CD4-positive, CD25-positive, alpha-beta regulatory T cell (primary cell): ENCODE data around the gene KTN1. TPM values are rescaled to one million over a fixed set of nuclear protein-coding genes. Genes with fewer than 3 reads are reported as not detected.

Experiments
- ATAC-seq, 2 donors: fragments of 150-1000 bp; cut with Tn5 transposase; one replicate each; pipeline ENCODE4 v1.10.0; 2021; ENCODE audit warnings: low read depth in 2 of 2, moderate number of reproducible peaks in 2 of 2, moderate library complexity in 1 of 2
- DNase-seq, 3 donors: peaks; one replicate each; pipeline versions ENCODE4 v3.0.0 to v3.0.0-alpha.2; 2012 to 2022; ENCODE audit warnings: mixed read lengths in 1 of 3
- H3K27ac ChIP-seq: one replicate; pipeline ENCODE4 v1.7.0; 2013; ENCODE audit warnings: mild to moderate bottlenecking, low read length; ENCODE audit not compliant: insufficient read depth, poor library complexity, severe bottlenecking
- H3K27me3 ChIP-seq: one replicate; pipeline ENCODE4 v1.7.0; 2013; ENCODE audit warnings: low read length; ENCODE audit not compliant: control insufficient read depth, insufficient read depth
- H3K36me3 ChIP-seq: one replicate; pipeline ENCODE4 v1.7.0; 2013; ENCODE audit warnings: mild to moderate bottlenecking, low read length, moderate library complexity; ENCODE audit not compliant: control insufficient read depth, insufficient read depth
- H3K4me1 ChIP-seq: 2 replicates; pipeline ENCODE4 v1.7.0; 2013; ENCODE audit warnings: mild to moderate bottlenecking, low read length; ENCODE audit not compliant: insufficient read depth, control insufficient read depth, poor library complexity, severe bottlenecking
- H3K4me3 ChIP-seq: one replicate; pipeline ENCODE4 v1.7.0; 2013; ENCODE audit warnings: low read depth, mild to moderate bottlenecking, low read length, moderate library complexity
- H3K9me3 ChIP-seq, 2 experiments: 1 replicate in 1 of 2; 2 replicates in 1 of 2; pipeline ENCODE4 v1.7.0; 2013; ENCODE audit warnings: low read length in 2 of 2, mild to moderate bottlenecking in 1 of 2, moderate library complexity in 1 of 2; ENCODE audit not compliant: control insufficient read depth in 2 of 2
- H3K27ac Mint-ChIP-seq, 3 donors: one replicate each; pipeline ENCODE4 v1.8.0; 2020 to 2022; ENCODE audit warnings: mild to moderate bottlenecking in 3 of 3, mixed read lengths in 3 of 3, moderate library complexity in 2 of 3
- H3K27me3 Mint-ChIP-seq: one replicate; pipeline ENCODE4 v1.8.0; 2022; ENCODE audit warnings: mild to moderate bottlenecking, mixed read lengths
- H3K36me3 Mint-ChIP-seq: one replicate; pipeline ENCODE4 v1.8.0; 2020; ENCODE audit warnings: mixed read lengths
- H3K4me1 Mint-ChIP-seq, 4 donors: one replicate each; pipeline ENCODE4 v1.8.0; 2020 to 2022; ENCODE audit warnings: mixed read lengths in 4 of 4, mild to moderate bottlenecking in 1 of 4
- H3K4me3 Mint-ChIP-seq, 4 donors: one replicate each; pipeline ENCODE4 v1.8.0; 2020 to 2022; ENCODE audit warnings: mild to moderate bottlenecking in 4 of 4, mixed read lengths in 4 of 4, moderate library complexity in 3 of 4
- H3K9me3 Mint-ChIP-seq, 7 donors: one replicate each; pipeline ENCODE4 v1.8.0; 2020 to 2022; ENCODE audit warnings: mixed read lengths in 7 of 7, mild to moderate bottlenecking in 3 of 7, moderate library complexity in 2 of 7
- polyA plus RNA-seq, 4 donors: library from polyadenylated mRNA; unstranded; fragments of 300-500 nt; fragmentation: Illumina TruSeq; gene quantifications; one replicate each; pipeline ENCODE4 v1.2.3, GENCODE V29; 2021
- total RNA-seq: library from RNA; stranded (reverse); gene quantifications from one replicate; pipeline ENCODE4 v1.2.3, GENCODE V29; 2022

Gene KTN1
- total and polyA plus RNA-seq, 5 donors from 2014 or later: 6.9 to 86.5 (median 19.0) TPM

DNA sequence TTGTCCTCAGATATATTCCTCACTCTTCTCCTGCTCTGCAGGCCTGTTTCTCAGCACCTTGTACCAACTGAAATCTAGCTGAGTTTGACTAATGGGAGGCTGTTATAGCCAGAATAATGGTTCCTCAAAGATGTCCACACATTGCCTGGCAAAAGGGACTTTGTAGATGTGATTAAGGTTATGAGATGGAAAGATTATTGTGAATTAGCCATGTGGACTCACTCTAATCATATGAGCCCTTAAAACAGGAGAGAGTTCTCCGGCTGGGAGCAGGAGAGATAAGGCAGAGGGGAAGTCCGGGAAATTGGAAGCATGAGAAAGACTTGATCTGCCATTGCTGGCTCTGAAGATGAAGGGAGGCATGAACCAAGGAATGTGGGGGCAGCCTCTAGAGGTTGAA lies 40.0 kb upstream of the KTN1 start:
- Histone ChIP-seq H3K27ac (no peak overlapping the region), H3K36me3 (no peaks in the 10 kb centered on the region), H3K9me3 (peaks cover 2 to 6% of the 10 kb centered on the region in 2 experiments), H3K4me1 (no peaks in the 10 kb centered on the region), H3K4me3 (no peak overlapping the region), H3K27me3 (no peaks in the 10 kb centered on the region)
- Mint-ChIP-seq H3K4me1 (peaks cover 0 to 6% (median 0%) of the 10 kb centered on the region in 4 donors), H3K36me3 (no peaks in the 10 kb centered on the region), H3K4me3 (no peak overlapping the region), H3K27me3 (peaks cover 23% of the 10 kb centered on the region), H3K9me3 (peaks cover 0 to 14% (median 2%) of the 10 kb centered on the region in 7 donors), H3K27ac (no peak overlapping the region)
- no peak for DNase-seq
- ATAC-seq: no peak

DNA sequence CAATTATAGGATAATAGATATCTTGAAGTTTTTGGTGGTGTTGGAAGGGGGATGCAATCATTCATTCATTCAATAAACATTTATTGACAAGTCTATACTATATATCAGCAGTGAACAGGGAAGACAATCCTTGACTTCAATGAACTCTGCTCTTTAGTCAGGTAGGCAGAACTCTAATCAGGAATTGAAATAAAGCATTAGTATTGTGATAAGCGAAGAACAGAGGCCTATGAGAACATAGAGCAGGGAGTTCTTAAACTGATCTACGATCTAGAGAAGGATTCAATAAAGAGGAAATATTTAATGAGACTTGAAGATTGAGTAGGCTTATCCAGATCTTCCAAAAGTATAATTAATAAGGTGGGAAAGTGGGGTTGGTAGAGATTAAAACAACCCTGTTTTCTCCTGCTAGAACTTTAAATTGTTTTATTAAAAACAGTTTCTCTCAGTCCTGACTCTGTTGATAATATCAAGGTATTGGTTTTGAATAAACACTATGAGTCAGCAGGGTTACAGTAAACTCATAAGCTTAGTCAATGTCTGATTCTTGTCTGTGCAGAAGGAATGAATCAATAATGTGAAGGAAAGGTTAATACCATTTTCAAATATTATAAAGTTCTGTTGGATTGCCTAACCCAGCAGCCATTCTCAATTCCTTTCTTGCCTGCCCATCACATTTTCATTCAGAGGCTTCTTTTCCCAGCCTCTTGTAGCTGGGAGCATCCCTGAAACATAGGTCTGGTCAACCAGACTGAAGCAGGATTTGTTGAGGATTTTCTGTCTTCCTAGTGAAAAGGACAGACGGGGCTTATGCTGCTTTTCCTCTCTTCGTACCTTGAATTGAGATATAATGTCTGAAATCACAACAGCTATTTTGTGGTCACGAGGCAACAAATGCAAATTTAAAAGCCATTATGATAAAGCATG lies 38.9 kb upstream of the KTN1 start:
- no peak overlapping the region for H3K27ac Mint-ChIP-seq
- H3K4me1 Mint-ChIP-seq: peaks cover 0 to 6% (median 0%) of the 10 kb centered on the region in 4 donors
- no peak overlapping the region for H3K4me3 Mint-ChIP-seq
- H3K36me3 Mint-ChIP-seq: no peaks in the 10 kb centered on the region
- no peaks in the 10 kb centered on the region for H3K36me3 ChIP-seq
- H3K27me3 ChIP-seq: no peaks in the 10 kb centered on the region
- no peak for ATAC-seq
- no peak overlapping the region for H3K27ac ChIP-seq
- peaks cover 25% of the 10 kb centered on the region for H3K27me3 Mint-ChIP-seq
- H3K4me3 ChIP-seq: no peak overlapping the region
- DNase-seq: no peak
- H3K9me3 ChIP-seq: peaks cover 2 to 6% of the 10 kb centered on the region in 2 experiments
- H3K4me1 ChIP-seq: no peaks in the 10 kb centered on the region
- peaks cover 0 to 11% (median 2%) of the 10 kb centered on the region in 7 donors for H3K9me3 Mint-ChIP-seq

DNA sequence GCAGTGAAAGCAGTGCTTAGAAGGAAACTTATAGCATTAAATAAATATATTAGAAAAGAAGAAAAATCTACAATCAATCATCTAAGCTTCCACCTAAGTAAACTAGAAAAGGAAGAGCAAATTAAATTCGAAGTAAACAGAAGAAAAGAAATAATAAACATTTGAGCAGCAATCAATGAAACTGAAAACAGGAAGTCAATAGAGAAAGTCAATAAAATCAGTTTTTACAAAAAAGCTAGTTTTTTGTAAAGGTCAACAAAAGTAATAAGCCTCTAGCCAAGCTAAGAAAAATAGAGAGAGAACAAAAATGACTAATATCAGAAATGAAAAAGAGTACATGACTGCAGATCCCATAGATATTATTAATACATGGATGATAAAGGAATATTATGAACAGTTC lies 34.2 kb upstream of the KTN1 start:
- Histone ChIP-seq H3K27ac (no peak overlapping the region), H3K9me3 (peaks cover 0 to 2% of the 10 kb centered on the region in 2 experiments), H3K27me3 (no peaks in the 10 kb centered on the region), H3K36me3 (no peaks in the 10 kb centered on the region), H3K4me1 (no peaks in the 10 kb centered on the region), H3K4me3 (no peak overlapping the region)
- peaks cover 0 to 2% (median 0%) of the 10 kb centered on the region in 7 donors for H3K9me3 Mint-ChIP-seq
- H3K4me3 Mint-ChIP-seq: no peak overlapping the region
- DNase-seq (no peak), ATAC-seq (no peak)
- H3K4me1 Mint-ChIP-seq: peaks cover 0 to 6% (median 2%) of the 10 kb centered on the region in 4 donors
- no peak overlapping the region for H3K27ac Mint-ChIP-seq
- no peaks in the 10 kb centered on the region for H3K36me3 Mint-ChIP-seq
- H3K27me3 Mint-ChIP-seq: peaks cover 23% of the 10 kb centered on the region

GRCh38 chr14:55546212-55546874 lies 33.7 kb upstream of the KTN1 start:
- peaks cover 0 to 2% of the 10 kb centered on the region in 2 experiments for H3K9me3 ChIP-seq
- Mint-ChIP-seq H3K36me3 (no peaks in the 10 kb centered on the region), H3K9me3 (peaks cover 0 to 2% (median 0%) of the 10 kb centered on the region in 7 donors), H3K4me3 (no peak overlapping the region), H3K27ac (no peak overlapping the region), H3K4me1 (peaks cover 0 to 6% (median 2%) of the 10 kb centered on the region in 4 donors), H3K27me3 (peaks cover 23% of the 10 kb centered on the region)
- H3K27ac ChIP-seq: no peak overlapping the region
- no peaks in the 10 kb centered on the region for H3K27me3 ChIP-seq
- ATAC-seq (no peak), DNase-seq (no peak)
- no peaks in the 10 kb centered on the region for H3K4me1 ChIP-seq
- H3K36me3 ChIP-seq: no peaks in the 10 kb centered on the region
- H3K4me3 ChIP-seq: no peak overlapping the region

GRCh38 chr14:55547650-55548315 lies 32.2 kb upstream of the KTN1 start:
- Histone ChIP-seq H3K4me3 (no peak overlapping the region), H3K27ac (no peak overlapping the region), H3K4me1 (no peaks in the 10 kb centered on the region), H3K9me3 (peaks cover 0 to 2% of the 10 kb centered on the region in 2 experiments), H3K36me3 (no peaks in the 10 kb centered on the region), H3K27me3 (no peaks in the 10 kb centered on the region)
- peaks cover 0 to 2% (median 0%) of the 10 kb centered on the region in 7 donors for H3K9me3 Mint-ChIP-seq
- H3K27ac Mint-ChIP-seq: no peak overlapping the region
- H3K4me3 Mint-ChIP-seq: no peak overlapping the region
- no peak for DNase-seq
- H3K27me3 Mint-ChIP-seq: peaks cover 17% of the 10 kb centered on the region
- ATAC-seq: no peak
- peaks cover 0 to 4% (median 0%) of the 10 kb centered on the region in 4 donors for H3K4me1 Mint-ChIP-seq
- H3K36me3 Mint-ChIP-seq: no peaks in the 10 kb centered on the region

DNA sequence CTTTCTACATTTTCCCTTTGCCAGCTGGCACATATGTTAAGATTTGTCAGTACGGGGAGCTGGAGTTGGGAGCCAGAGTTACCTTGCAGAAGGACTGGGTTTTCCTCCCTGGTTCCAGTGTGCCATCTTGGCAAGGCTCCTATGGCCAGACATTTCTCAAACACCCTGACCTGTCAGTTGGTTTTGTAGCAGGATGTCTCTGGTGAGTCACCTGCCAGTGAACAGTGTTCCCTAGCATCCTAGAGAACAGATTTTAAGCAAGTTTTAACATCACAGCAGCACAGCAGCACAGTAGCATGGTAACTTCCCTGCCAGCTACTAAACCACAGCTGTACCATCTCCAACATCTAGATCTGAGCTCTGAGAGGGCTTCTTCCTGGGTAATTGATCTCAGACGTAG lies 26.2 kb upstream of the KTN1 start:
- H3K9me3 Mint-ChIP-seq: peaks cover 0 to 8% (median 2%) of the 10 kb centered on the region in 7 donors
- DNase-seq (no peak), ATAC-seq (no peak)
- Histone ChIP-seq H3K4me3 (no peak overlapping the region), H3K36me3 (no peaks in the 10 kb centered on the region), H3K9me3 (peaks cover 0 to 5% of the 10 kb centered on the region in 2 experiments), H3K27me3 (no peaks in the 10 kb centered on the region), H3K27ac (no peak overlapping the region), H3K4me1 (no peaks in the 10 kb centered on the region)
- no peak overlapping the region for H3K4me3 Mint-ChIP-seq
- H3K36me3 Mint-ChIP-seq: no peaks in the 10 kb centered on the region
- no peak overlapping the region for H3K27ac Mint-ChIP-seq
- no peaks in the 10 kb centered on the region for H3K4me1 Mint-ChIP-seq
- H3K27me3 Mint-ChIP-seq: peaks cover 13% of the 10 kb centered on the region

DNA sequence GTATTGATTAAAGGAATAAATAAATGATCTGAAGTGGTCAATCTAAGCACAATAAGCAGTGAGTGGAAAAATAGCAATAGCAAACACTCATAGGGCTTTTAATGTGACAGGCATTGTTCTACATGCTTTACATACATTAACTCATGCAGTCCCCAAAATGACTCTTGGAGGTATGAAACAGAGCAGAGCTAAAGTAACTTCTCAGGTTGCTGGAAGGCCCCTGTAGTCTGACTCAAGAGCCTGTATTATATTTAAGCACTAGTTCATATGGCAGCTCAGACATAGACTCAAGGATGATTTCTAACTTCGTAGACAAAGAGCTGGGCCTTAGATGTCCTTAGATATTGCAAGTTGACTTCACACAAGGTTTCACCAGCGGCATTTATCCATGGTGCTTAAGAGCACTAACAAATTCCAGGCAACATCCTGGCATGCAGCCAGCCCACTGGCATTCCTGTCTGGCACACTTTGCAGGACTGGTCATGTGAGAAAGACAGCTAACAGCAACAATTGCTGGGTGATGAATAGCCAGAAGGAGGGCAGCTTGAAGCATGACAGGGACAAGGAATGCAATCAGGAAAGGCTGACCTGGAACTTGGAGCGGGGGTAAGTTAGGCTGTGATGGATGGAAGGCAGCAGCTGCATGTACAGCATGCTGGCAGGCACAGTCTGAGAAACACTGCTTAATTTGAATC lies 22.9 kb upstream of the KTN1 start:
- ATAC-seq (no peak), DNase-seq (no peak)
- Mint-ChIP-seq H3K36me3 (peaks cover 4% of the 10 kb centered on the region), H3K4me1 (no peaks in the 10 kb centered on the region), H3K9me3 (peaks cover 0 to 8% (median 1%) of the 10 kb centered on the region in 7 donors), H3K27me3 (peaks cover 13% of the 10 kb centered on the region), H3K27ac (no peak overlapping the region), H3K4me3 (no peak overlapping the region)
- no peak overlapping the region for H3K27ac ChIP-seq
- H3K9me3 ChIP-seq: peaks cover 0 to 3% of the 10 kb centered on the region in 2 experiments
- H3K4me3 ChIP-seq: no peak overlapping the region
- H3K27me3 ChIP-seq: no peaks in the 10 kb centered on the region
- no peaks in the 10 kb centered on the region for H3K36me3 ChIP-seq
- H3K4me1 ChIP-seq: no peaks in the 10 kb centered on the region
